ENCODE results near the gene SYNM.

SYNM gene

GRCh38 chr15:99103279-99103678, 1.6 kb upstream of the SYNM start:
- Histone ChIP-seq H3K4me3 (ENCODE audit: low read length) (no peak overlapping the region), H3K36me3 (replicated peaks; ENCODE audit: insufficient read depth, low read length) (no peaks in the 10 kb centered on the region), H3K9me3 (replicated peaks; ENCODE audit: insufficient read depth, low read length) (no peaks in the 10 kb centered on the region), H3K9me2 (replicated peaks; ENCODE audit: insufficient read depth, low read length) (no peaks in the 10 kb centered on the region), H3K79me2 (ENCODE audit: low read length) (no peaks in the 10 kb centered on the region), H3K4me1 (ENCODE audit: low read length) (no peaks in the 10 kb centered on the region), H3K27ac (ENCODE audit: low read length) (no peak overlapping the region), H3K27me3 (replicated peaks; ENCODE audit: insufficient read depth, low read length) (peaks cover 7% of the 10 kb centered on the region; the same call in 1 of the 2 replicates), H4K20me1 (ENCODE audit: insufficient read depth, low read length) (no peaks in the 10 kb centered on the region), H3K9ac (ENCODE audit: low read length) (no peak overlapping the region), H3F3A (ENCODE audit: insufficient read depth, low read length) (no peaks in the 10 kb centered on the region), H3K4me2 (ENCODE audit: low read depth, low read length) (no peak overlapping the region), H2AFZ (ENCODE audit: low read length) (no peak overlapping the region)
- TF ChIP-seq EZH2phosphoT487 (IDR thresholded peaks at IDR 0.05; ENCODE audit: low read length) (no peak), CTCF (IDR thresholded peaks at IDR 0.05; ENCODE audit: low read length) (no peak), EZH2 (optimal IDR thresholded peaks at IDR 0.05; ENCODE audit: low read depth, low read length) (no peak)
- no peak for DNase-seq

DNA sequence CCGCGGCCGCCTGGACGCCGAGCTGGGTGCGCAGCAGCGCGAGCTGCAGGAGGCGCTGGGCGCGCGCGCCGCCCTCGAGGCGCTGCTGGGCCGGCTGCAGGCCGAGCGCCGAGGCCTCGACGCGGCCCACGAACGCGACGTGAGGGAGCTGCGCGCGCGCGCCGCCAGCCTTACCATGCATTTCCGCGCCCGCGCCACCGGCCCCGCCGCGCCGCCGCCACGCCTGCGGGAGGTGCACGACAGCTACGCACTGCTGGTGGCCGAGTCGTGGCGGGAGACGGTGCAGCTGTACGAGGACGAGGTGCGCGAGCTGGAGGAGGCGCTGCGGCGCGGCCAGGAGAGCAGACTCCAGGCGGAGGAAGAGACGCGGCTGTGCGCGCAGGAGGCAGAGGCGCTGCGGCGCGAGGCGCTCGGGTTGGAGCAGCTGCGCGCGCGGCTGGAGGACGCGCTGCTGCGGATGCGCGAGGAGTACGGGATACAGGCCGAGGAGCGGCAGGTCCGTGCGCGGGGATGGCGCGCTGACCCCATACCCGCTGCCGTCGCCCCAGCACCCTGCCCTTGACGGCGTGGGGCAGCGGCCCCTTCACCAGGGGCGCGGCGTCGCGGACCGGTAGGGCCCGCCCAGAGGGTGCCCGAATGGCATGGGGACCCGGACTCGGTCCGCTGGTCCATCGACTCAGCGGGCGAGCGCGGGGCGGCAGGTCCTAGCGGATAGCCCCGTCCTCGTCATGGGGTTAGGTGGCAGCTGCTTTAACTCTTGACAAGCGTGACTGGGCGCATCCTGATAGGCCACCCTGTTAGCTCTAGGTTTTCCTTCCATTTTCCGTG, 848 bp downstream of the SYNM start:
- H3K4me3 ChIP-seq (ENCODE audit: low read length), result no peak overlapping the region
- H3F3A ChIP-seq (ENCODE audit: insufficient read depth, low read length), result no peaks in the 10 kb centered on the region
- no peak overlapping the region for H3K4me2 ChIP-seq (ENCODE audit: low read depth, low read length)
- H3K4me1 ChIP-seq (ENCODE audit: low read length), result no peaks in the 10 kb centered on the region
- H3K36me3 ChIP-seq (replicated peaks; ENCODE audit: insufficient read depth, low read length), result no peaks in the 10 kb centered on the region
- no peaks in the 10 kb centered on the region for H3K9me2 ChIP-seq (replicated peaks; ENCODE audit: insufficient read depth, low read length)
- H3K27ac ChIP-seq (ENCODE audit: low read length), result no peak overlapping the region
- DNase-seq, result no peak
- no peaks in the 10 kb centered on the region for H3K27me3 ChIP-seq (replicated peaks; ENCODE audit: insufficient read depth, low read length)
- no peaks in the 10 kb centered on the region for H3K9me3 ChIP-seq (replicated peaks; ENCODE audit: insufficient read depth, low read length)
- no peaks in the 10 kb centered on the region for H4K20me1 ChIP-seq (ENCODE audit: insufficient read depth, low read length)
- no peaks in the 10 kb centered on the region for H3K79me2 ChIP-seq (ENCODE audit: low read length)
- no peak overlapping the region for H2AFZ ChIP-seq (ENCODE audit: low read length)
- TF ChIP-seq CTCF (IDR thresholded peaks at IDR 0.05; ENCODE audit: low read length) (no peak), EZH2 (optimal IDR thresholded peaks at IDR 0.05; ENCODE audit: low read depth, low read length) (no peak), EZH2phosphoT487 (IDR thresholded peaks at IDR 0.05; ENCODE audit: low read length) (no peak)
- no peak overlapping the region for H3K9ac ChIP-seq (ENCODE audit: low read length)

GRCh38 chr15:99106417-99107220, 1.7 kb downstream of the SYNM start:
- no peak overlapping the region for H3K27ac ChIP-seq (ENCODE audit: low read length)
- H3K79me2 ChIP-seq (ENCODE audit: low read length), result no peaks in the 10 kb centered on the region
- no peaks in the 10 kb centered on the region for H3K9me2 ChIP-seq (replicated peaks; ENCODE audit: insufficient read depth, low read length)
- H3K4me3 ChIP-seq (ENCODE audit: low read length), result no peak overlapping the region
- H4K20me1 ChIP-seq (ENCODE audit: insufficient read depth, low read length), result no peaks in the 10 kb centered on the region
- H3K9me3 ChIP-seq (replicated peaks; ENCODE audit: insufficient read depth, low read length), result no peaks in the 10 kb centered on the region
- TF ChIP-seq EZH2 (optimal IDR thresholded peaks at IDR 0.05; ENCODE audit: low read depth, low read length) (no peak), CTCF (IDR thresholded peaks at IDR 0.05; ENCODE audit: low read length) (no peak), EZH2phosphoT487 (IDR thresholded peaks at IDR 0.05; ENCODE audit: low read length) (no peak)
- no peaks in the 10 kb centered on the region for H3K27me3 ChIP-seq (replicated peaks; ENCODE audit: insufficient read depth, low read length)
- no peak overlapping the region for H3K4me2 ChIP-seq (ENCODE audit: low read depth, low read length)
- H3K9ac ChIP-seq (ENCODE audit: low read length), result no peak overlapping the region
- H3K4me1 ChIP-seq (ENCODE audit: low read length), result no peaks in the 10 kb centered on the region
- H2AFZ ChIP-seq (ENCODE audit: low read length), result no peak overlapping the region
- DNase-seq, result no peak
- no peaks in the 10 kb centered on the region for H3K36me3 ChIP-seq (replicated peaks; ENCODE audit: insufficient read depth, low read length)
- no peaks in the 10 kb centered on the region for H3F3A ChIP-seq (ENCODE audit: insufficient read depth, low read length)
